ENCODE measurements around the gene KPTN. TPM values are rescaled to one million over a fixed set of nuclear protein-coding genes. Genes with fewer than 3 reads are reported as not detected.
A peak's percentile ranks its signal among the peaks of the same experiment; 100 is the strongest.

KPTN gene
- total and polyA plus RNA-seq, 10 donors = 3.9 to 36.3 (median 8.7) TPM

- no peak for DNase-seq
- no peak for TF ChIP-seq POLR2AphosphoS5 (IDR thresholded peaks at IDR 0.05)
- no peak for TF ChIP-seq POLR2A (IDR thresholded peaks at IDR 0.05)
- no peak for TF ChIP-seq CTCF (IDR thresholded peaks at IDR 0.05 in 8 of 11, conservative IDR thresholded peaks at IDR 0.05 in 3 of 11)
- Histone ChIP-seq H3K27ac (no peak overlapping the region), H3K36me3 (no peaks in the 10 kb centered on the region), H3K27me3 (replicated peaks in 1 of 7) (peaks cover 5 to 100% (median 73%) of the 10 kb centered on the region in 7 donors), H3K4me1 (peaks cover 22 to 43% (median 39%) of the 10 kb centered on the region in 6 donors), H3K4me3 (peak overlapping the region in 2 of 8 donors; percentile 10 to 45), H3K9me3 (peaks cover 0 to 12% (median 0%) of the 10 kb centered on the region in 8 donors)
- WGBS, 5 donors = 36 to 46% (median 42%) methylated on average over 4 of the region's 4 CpGs
- intact Hi-C loops (cut with DNase I; ENCODE audit: low total_unique reads) = no loop called here
These were observed 38.5 kb downstream of the KPTN start for GRCh38 chr19:47445527-47445926.

GRCh38 chr19:47444388-47444821 lies 39.6 kb downstream of the KPTN start:
- peaks cover 5 to 98% (median 73%) of the 10 kb centered on the region in 7 donors for H3K27me3 ChIP-seq (replicated peaks in 1 of 7)
- peak overlapping the region in 1 of 8 donors; percentile 15 for H3K4me3 ChIP-seq
- TF ChIP-seq POLR2A (IDR thresholded peaks at IDR 0.05) (no peak), POLR2AphosphoS5 (IDR thresholded peaks at IDR 0.05) (no peak), CTCF (IDR thresholded peaks at IDR 0.05 in 8 of 11, conservative IDR thresholded peaks at IDR 0.05 in 3 of 11) (no peak)
- DNase-seq = no peak
- 7 to 22% (median 13%) methylated on average over 18 to 22 of the region's 22 CpGs for WGBS, 5 donors
- peaks cover 0 to 12% (median 0%) of the 10 kb centered on the region in 8 donors for H3K9me3 ChIP-seq
- no peak overlapping the region for H3K27ac ChIP-seq
- no peaks in the 10 kb centered on the region for H3K36me3 ChIP-seq
- H3K4me1 ChIP-seq = peaks cover 22 to 43% (median 39%) of the 10 kb centered on the region in 6 donors
- intact Hi-C loops (cut with DNase I; ENCODE audit: low total_unique reads) = no loop called here

- WGBS, 5 donors = 55 to 63% (median 59%) methylated on average over 12 of the region's 12 CpGs
- no peak for DNase-seq
These were observed 40.7 kb downstream of the KPTN start for GRCh38 chr19:47443331-47443730.

More at GRCh38 chr19:47443331-47443730, 40.7 kb downstream of the KPTN start:
- no peak overlapping the region for H3K4me3 ChIP-seq
- H3K36me3 ChIP-seq = no peaks in the 10 kb centered on the region
- intact Hi-C loops (cut with DNase I; ENCODE audit: low total_unique reads) = no loop called here
- H3K4me1 ChIP-seq = peaks cover 22 to 43% (median 39%) of the 10 kb centered on the region in 6 donors
- TF ChIP-seq CTCF (IDR thresholded peaks at IDR 0.05 in 8 of 11, conservative IDR thresholded peaks at IDR 0.05 in 3 of 11) (no peak), POLR2AphosphoS5 (IDR thresholded peaks at IDR 0.05) (no peak), POLR2A (IDR thresholded peaks at IDR 0.05) (no peak)
- H3K9me3 ChIP-seq = peaks cover 0 to 12% (median 0%) of the 10 kb centered on the region in 8 donors
- H3K27ac ChIP-seq = no peak overlapping the region
- peaks cover 5 to 98% (median 70%) of the 10 kb centered on the region in 7 donors for H3K27me3 ChIP-seq (replicated peaks in 1 of 7)
